Stimulated activated CD8-positive, alpha-beta memory T cell treated with anti-CD3 and anti-CD28 coated beads, Interleukin-2, amount 100 ng/mL, for 48 hours (primary cell): ENCODE data around the gene WDR20.
"Not testable (repeated sequence)": the region's sequence is repeated elsewhere in the genome, so short reads cannot be mapped to it uniquely, and the experiment has no call there.

Source experiments
- DNase-seq, 2 donors: peaks; one replicate each; pipeline ENCODE4 v3.0.0-alpha.2; 2020; ENCODE audit warnings: low read depth in 2 of 2

The WDR20 gene

DNA sequence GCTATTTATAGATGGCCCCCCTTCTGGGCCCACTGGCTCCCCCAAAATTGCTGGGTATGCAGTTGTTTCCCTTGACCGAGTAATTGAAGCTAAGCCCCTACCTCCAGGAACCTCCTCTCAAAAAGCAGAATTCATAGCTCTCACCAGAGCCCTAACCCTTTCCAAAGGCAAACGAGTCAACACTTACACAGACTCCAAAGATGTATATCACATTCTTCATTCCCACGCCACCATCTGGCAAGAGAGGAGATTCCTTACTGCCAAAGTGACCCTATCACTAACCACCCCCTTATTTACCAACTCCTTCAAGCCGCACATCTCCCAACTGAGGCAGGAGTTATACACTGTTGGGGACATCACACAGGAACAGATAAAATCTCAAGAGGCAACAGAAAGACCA lies 98.4 kb downstream of the WDR20 start:
- DNase-seq: no peak

DNA sequence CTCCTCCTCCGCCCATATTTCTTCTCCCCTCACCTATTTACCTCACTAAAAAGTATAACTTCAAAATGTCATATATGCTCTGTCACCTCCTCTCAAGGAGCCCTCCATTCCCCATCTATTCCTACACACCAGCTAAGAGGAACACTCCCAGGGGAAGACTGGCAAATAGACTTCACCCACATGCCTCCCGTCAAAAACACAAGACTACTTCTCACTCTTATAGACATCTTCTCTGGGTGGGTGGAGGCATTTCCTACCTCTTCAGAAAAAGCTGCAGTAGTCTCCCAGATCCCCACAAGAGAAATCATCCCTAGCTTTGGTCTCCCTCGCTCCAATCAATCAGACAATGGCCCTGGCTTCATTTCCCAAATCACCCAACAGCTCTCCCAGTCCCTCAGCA lies 99.1 kb downstream of the WDR20 start:
- no peak for DNase-seq

DNA sequence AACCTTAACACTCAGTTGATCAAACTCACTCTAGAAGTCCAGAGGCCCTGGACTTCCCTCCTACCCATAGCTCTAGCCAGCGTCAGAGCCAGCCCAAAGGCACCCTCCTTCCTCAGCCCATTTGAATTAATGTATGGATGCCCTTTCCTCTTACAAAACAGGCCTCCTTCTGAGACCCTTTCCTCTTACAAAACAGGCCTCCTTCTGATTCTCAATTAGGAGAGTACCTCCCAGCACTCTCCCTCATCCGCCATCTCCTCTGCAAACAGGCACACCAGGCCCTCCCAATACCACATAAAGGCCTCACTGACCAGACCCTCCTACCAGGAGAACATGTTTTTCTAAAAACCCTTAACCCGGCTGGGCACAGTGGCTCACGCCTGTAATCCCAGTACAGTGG lies 99.5 kb downstream of the WDR20 start:
- no peak for DNase-seq

DNA sequence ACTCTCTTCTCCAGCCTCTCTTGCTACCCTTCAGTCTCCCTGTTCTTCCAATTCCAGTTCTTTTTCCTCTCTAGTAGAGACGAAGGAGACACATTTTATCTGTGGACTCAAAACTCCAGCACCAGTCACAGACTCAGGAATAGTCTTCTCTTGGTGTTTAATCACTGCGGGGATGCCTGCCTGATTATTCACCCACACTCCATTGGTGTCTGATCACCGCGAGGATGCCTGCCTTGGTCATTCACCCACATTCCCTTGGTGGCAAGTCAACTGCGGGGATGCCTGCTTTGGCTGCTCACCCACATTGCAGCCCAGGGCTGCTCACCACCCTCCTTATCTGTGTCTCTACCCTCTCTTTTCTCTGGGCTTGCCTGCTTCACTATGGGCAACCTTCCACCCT lies 100.8 kb downstream of the WDR20 start:
- DNase-seq: not testable (repeated sequence)

DNA sequence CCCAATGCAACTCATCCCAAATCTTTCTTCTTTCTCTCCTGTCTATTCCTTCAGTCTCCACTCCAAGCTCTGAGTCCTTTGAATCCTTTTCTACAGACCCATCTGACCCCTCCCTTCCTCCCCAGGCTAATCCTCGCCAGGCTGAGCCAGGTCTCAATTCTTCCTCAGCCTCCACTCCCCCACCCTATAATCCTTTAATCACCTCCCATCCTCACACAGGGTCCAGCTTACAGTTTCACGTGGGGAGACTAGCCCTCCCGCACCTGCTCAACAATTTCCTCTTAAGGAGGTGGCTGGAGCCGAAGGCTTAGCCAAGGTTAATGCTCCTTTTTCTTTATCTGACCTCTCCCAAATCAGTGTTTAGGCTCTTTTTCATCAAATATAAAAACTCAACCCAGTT lies 101.5 kb downstream of the WDR20 start:
- no peak for DNase-seq

DNA sequence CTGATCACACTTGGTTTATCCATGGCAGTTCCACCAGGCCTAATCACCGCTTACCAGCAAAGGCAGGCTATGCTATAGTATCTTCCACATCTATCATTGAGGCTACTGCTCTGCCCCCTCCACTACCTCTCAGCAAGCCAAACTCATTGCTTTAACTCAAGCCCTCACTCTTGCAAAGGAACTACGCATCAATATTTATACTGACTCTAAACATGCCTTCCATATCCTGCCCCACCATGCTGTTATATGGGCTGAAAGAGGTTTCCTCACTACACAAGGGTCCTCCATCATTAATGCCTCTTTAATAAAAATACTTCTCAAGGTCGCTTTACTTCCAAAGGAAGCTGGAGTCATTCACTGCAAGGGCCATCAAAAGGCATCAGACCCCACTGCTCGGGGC lies 104.1 kb downstream of the WDR20 start:
- not testable (repeated sequence) for DNase-seq

DNA sequence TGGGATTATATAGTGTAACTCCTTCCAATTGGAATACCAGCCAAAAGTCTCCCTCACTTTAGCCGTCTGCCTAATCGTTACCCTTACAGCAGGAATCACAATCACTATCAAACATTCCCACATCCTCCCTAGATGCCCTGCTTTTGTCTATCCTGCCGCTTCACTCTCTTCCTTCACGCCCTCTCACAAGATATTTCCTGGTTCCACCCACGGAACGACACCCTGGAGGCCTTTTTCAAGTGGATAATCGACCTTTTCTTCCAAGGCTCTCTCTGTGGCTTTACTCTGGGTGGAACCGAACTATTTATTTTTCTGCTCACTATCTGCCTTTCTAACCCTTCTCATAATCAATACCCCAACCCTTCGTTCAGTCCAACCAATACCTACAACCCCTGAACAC lies 106.4 kb downstream of the WDR20 start:
- no peak for DNase-seq

DNA sequence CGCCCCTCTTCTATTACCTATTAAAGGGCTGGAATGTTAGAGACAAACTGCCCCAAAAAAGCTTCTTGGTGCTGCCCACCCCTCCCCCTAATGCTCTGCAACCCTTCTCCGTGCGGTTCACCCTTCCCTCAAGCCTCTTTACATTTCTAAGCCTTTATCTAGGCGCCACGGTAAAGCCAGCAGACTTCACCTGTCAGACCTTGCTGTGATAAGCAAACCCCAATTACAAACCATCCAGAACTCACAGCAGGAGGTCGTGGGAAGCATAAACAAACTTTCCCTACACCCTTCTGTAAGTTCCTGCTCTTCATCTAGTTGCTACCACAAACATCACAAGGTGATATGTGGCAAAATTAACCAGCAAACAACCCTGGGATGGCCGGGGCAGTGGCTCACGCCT lies 108.4 kb downstream of the WDR20 start:
- no peak for DNase-seq

DNA sequence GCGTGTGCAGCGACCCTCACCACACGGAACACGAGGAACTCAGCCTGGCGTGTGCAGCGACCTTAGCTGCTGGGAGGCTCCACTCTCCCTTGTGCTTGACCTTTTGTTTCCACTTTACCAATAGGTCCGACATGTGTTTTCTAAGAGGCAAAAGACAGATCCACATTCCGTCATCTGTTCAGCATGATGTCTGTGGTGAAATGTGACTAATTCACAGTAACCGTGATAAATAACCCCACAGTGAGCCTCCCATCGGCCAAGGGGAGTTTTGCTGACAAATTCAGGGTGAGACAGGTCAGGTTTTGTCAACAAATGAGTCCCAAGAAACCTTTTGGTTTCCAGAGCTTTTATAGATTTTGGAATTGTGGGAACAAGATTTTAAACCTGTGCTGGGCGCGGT lies 109.3 kb downstream of the WDR20 start:
- DNase-seq: no peak

DNA sequence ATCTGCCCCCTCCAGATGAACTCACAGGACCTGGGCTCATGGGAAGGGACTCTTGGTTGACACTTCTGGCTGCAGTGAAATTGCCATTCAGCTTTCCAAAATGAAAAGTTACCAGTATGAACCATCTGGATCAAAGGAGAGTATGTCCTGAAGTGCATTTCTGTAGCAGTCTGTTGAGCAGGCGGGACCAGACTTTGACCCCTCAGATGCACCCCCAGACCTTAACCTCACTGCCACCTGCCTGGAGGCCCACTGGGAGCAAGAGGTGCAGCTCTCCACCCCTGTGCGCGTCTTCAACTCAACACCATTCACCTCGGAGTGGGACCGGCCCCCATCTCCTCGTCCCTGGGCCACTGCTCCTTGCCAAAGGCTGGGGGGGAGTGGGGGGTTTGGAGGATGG lies 110.3 kb downstream of the WDR20 start:
- no peak for DNase-seq

DNA sequence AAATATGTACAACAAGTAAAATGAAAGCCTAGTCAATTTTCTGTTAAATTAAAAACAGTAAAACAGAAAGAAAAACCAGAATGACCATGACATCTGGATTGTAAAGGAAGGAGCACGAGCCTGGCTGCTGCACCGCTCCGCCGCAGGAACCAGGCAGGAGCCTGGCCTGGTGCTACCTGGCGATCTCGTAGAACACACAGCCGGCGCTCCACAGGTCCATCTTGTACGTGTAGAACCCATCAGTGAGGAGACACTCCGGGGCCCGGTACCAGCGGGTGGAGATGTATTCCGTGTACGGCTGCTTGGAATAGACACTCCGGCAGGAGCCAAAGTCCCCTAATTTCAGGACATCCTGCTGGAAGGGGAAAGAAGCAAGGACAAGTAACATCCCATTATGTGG lies 110.9 kb downstream of the WDR20 start:
- DNase-seq: no peak

DNA sequence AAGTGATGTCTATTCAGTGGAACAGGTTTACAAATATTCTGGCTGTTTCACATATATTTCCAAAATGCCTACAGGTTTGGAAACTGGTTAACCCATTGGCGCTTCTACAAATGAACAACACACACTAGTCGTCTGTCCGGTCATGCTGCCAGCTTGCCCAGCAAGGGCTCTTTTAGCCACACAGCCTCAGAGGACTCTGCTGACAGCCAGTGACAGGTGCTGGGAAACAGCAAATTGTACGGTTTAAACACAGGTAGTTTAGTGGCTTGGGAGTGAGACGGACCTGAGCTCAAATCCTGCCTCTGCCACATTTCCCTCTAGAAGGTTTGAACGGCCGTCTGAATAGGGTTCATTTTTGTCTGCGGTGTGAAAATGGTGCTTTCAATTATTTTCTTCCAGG lies 111.5 kb downstream of the WDR20 start:
- DNase-seq: no peak

DNA sequence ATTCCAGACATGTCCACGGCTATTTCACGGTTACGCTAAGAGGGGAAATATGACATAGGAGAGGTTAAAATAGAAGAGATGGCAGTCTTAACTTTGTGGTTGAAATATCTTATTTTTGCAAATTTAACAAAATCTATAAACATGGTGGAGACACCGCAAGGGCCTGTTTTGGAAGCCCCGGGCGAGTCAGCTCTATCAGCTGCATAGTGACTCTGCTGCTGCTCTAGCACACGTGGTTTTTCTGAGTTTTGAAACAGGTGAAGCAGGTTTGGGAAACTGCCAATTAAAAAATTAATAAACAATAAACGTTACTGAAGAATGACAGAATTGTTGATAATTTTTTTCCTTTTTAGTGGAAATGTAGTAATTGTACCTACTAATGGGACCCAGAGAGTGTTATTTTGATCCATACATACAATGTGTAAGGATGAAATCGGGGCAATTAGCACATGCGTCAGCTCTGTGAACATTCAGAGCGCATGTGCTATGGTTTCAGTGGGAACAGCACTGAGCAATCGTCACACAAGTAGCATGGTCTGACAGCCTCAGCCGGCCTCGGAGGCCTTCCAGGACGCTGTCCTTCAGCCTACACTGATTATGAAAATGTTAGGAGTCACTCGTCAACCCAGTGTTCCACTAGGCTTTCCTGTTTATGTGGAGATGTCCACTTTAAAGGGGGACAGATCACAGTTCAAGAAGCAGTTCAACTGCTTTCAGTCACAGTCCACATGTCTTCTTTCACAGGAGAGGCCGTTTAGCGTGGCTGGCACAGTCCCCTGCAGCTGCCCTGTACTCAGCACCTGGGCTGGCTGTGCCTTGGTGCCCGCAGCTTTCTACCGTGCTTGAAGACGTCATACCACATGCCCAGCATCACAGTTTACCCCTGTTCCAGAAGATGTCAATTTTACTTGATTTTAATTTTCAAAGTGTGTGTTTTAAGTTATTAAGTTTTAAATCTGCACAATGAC lies 113.4 kb downstream of the WDR20 start:
- no peak for DNase-seq

DNA sequence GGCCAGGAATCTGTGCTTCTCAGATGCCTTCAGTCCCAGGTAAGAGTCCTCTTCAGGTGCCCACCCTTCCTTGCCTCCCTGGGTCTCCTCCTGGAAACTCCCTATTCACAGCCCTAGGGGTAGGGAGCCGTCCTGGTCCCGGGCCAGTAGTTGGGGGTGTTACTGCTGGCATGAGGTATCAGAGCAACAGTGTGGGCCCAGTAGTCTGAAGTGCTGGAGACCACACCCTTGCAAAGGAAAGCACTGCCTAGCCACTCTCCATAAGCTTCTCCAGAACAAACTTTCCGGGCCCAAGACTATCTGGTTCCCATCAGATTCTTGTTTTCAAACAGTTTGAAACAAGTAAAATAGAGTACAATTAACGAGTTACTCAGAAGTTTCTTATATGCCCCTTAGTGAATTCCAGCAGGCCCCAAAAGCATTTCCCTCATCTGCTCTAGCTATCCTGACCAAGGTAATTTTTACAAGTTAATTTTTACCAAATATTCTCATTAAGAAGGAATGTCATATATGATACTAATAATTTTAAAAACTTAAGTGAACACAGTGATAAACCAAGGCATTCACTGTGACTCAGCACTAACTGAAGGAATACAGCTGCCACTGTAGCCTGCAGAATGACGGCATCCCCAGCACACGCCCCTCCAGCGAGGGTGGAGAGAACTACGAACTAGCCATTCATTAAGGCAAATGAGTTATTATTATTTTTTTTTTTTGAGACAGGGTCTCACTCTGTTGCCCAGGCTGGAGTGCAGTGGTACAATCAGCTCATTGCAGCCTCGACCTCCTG lies 115.9 kb downstream of the WDR20 start:
- DNase-seq: no peak

DNA sequence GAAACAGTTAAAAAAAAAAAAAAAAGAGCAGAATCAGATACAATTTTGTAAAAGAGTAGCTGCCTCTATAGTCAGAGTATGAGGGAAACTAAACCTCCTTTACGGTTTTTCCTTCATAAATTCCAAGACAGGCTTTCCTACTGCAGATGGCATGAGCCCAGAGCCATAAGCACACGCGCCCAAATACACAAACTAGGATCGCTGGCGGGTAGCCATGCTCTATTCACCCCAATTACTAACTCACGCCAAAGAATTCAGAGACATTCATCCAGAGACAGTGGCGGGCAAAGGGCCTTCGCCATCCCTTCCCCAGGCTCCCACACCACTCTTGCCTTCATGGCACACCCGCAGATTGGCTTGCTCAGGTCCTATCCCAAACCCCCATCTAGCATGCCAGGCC lies 117.0 kb downstream of the WDR20 start:
- no peak for DNase-seq

DNA sequence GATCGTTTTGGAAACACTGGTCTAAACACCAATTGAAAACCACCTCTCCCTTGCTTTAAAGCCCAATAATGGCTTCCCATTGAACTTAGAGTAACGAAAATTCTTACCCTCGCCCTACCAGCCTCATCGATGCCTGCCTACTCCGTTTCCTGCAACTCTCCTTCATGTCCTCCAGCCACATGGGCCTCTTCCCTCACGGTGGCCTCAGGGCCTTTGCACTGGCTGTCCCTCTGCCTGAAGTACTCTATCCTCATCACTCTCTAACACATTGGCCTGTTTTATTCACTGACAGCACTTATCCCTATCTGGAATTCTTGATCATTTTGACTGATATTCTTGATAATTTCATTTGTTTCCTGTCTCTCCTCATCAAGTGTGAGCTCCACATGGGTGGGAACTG lies 118.4 kb downstream of the WDR20 start:
- no peak for DNase-seq
